ENCODE measurements around the gene CUL3.

GRCh38 chr2:224438726-224439125 is 146.4 kb downstream of the CUL3 start:
- TF ChIP-seq CTCF (IDR thresholded peaks at IDR 0.05; ENCODE audit: low read depth, low read length) (no peak), EZH2phosphoT487 (IDR thresholded peaks at IDR 0.05; ENCODE audit: low read depth) (no peak)
